Uterus (tissue), 4 donors: ENCODE measurements around the gene SLC38A2. TPM values are rescaled to one million over a fixed set of nuclear protein-coding genes. Genes with fewer than 3 reads are reported as not detected.

Source experiments
- DNase-seq, 2 donors: peaks; one replicate each; pipeline ENCODE4 v3.0.0-alpha.2; 2019 to 2020
- H3K27ac ChIP-seq, 2 donors: fragments of 200-600 bp; sonication (generic); 1 replicate in 1 of 2; 2 replicates in 1 of 2; pipeline ENCODE4 v1.5.1; 2016 to 2018
- H3K27me3 ChIP-seq, 2 donors: fragments of 200-600 bp; sonication (generic); one replicate each; pipeline ENCODE4 v1.5.1; 2018 to 2019; ENCODE audit warnings: control low read depth in 1 of 2
- H3K36me3 ChIP-seq, 2 donors: fragments of 200-600 bp; sonication (generic); one replicate each; pipeline ENCODE4 v1.5.1; 2019; ENCODE audit warnings: control low read depth in 1 of 2
- H3K4me1 ChIP-seq, 2 donors: fragments of 200-600 bp; sonication (generic); one replicate each; pipeline ENCODE4 v1.5.1; 2018 to 2019; ENCODE audit warnings: control low read depth in 1 of 2
- H3K4me3 ChIP-seq, 2 donors: fragments of 200-600 bp; sonication (generic); 1 replicate in 1 of 2; 2 replicates in 1 of 2; pipeline ENCODE4 v1.5.1; 2018 to 2019; ENCODE audit warnings: mild to moderate bottlenecking in 1 of 2
- H3K9me3 ChIP-seq, 2 donors: fragments of 200-600 bp; sonication (generic); one replicate each; pipeline ENCODE4 v1.5.1; 2019; ENCODE audit warnings: control low read depth in 1 of 2
- POLR2A ChIP-seq, 2 donors: fragments of 450-650 bp; IDR thresholded peaks; one replicate each; pipeline ENCODE4 v1.6.1; 2016; ENCODE audit warnings: antibody characterized with exemption in 2 of 2, mild to moderate bottlenecking in 1 of 2, moderate library complexity in 1 of 2
- intact Hi-C: fragments of 100-400 bp; cut with DNase I; formaldehyde crosslinking; loops from one replicate; pipeline ENCODE4 v1.15.1; 2023; ENCODE audit warnings: low total_unique reads
- total RNA-seq, 4 donors: library from RNA; depleted of rRNA in 3 of 4; stranded (reverse); fragments of >200 nt in 3 of 4; gene quantifications; one replicate each; pipeline versions ENCODE4 v1.1.0 to v1.2.4, GENCODE V29; 2014 to 2023
- TF ChIP-seq, protein P1 (sequence below), 4 experiments: fragments of 200-600 bp in 2 of 4; fragments of 450-650 bp in 2 of 4; sonication (generic) in 2 of 4; IDR thresholded peaks; one replicate each; pipeline ENCODE4 v1.5.1; 2016 to 2019; ENCODE audit warnings: antibody characterized with exemption in 4 of 4, mild to moderate bottlenecking in 2 of 4, moderate library complexity in 1 of 4
- donor health status: DM: yes; HTN: yes; CAD: no.

SLC38A2 gene
- total RNA-seq, 4 donors from 2014 or later, result 234 to 487 (median 372) TPM

- Histone ChIP-seq H3K27ac (no peak overlapping the region), H3K4me1 (no peaks in the 10 kb centered on the region), H3K27me3 (no peaks in the 10 kb centered on the region), H3K4me3 (no peak overlapping the region), H3K36me3 (no peaks in the 10 kb centered on the region), H3K9me3 (peaks cover 0 to 5% of the 10 kb centered on the region in 2 donors)
- intact Hi-C loops, result no loop called here
- no peak for TF ChIP-seq POLR2A (IDR thresholded peaks at IDR 0.05)
- TF ChIP-seq, protein P1, sequence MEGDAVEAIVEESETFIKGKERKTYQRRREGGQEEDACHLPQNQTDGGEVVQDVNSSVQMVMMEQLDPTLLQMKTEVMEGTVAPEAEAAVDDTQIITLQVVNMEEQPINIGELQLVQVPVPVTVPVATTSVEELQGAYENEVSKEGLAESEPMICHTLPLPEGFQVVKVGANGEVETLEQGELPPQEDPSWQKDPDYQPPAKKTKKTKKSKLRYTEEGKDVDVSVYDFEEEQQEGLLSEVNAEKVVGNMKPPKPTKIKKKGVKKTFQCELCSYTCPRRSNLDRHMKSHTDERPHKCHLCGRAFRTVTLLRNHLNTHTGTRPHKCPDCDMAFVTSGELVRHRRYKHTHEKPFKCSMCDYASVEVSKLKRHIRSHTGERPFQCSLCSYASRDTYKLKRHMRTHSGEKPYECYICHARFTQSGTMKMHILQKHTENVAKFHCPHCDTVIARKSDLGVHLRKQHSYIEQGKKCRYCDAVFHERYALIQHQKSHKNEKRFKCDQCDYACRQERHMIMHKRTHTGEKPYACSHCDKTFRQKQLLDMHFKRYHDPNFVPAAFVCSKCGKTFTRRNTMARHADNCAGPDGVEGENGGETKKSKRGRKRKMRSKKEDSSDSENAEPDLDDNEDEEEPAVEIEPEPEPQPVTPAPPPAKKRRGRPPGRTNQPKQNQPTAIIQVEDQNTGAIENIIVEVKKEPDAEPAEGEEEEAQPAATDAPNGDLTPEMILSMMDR (IDR thresholded peaks at IDR 0.05), result no peak
- no peak for DNase-seq
Observed at GRCh38 chr12:46320731-46321130, 51.8 kb downstream of the SLC38A2 start.

GRCh38 chr12:46318037-46318436 lies 54.5 kb downstream of the SLC38A2 start:
- Histone ChIP-seq H3K27me3 (no peaks in the 10 kb centered on the region), H3K4me1 (no peaks in the 10 kb centered on the region), H3K4me3 (no peak overlapping the region), H3K9me3 (no peaks in the 10 kb centered on the region), H3K36me3 (no peaks in the 10 kb centered on the region), H3K27ac (no peak overlapping the region)
- DNase-seq, result no peak
- intact Hi-C loops, result no loop called here
- TF ChIP-seq, protein P1 (IDR thresholded peaks at IDR 0.05), result no peak
- no peak for TF ChIP-seq POLR2A (IDR thresholded peaks at IDR 0.05)

Other genes with a start within 250 kb of the SLC38A2 start
- gene SLC38A1, start 103.7 kb downstream of the SLC38A2 start, total RNA-seq, result 10 to 100 TPM; 27.1 to 93.6 (median 64.1) TPM